GM23248 (cell line): ENCODE measurements around the gene ZNF598.

ENCODE experiments used
- EZH2 ChIP-seq: fragments of 200-600 bp; sonication (generic); IDR thresholded peaks from 2 replicates; pipeline ENCODE4 v1.6.1; 2018; ENCODE audit warnings: antibody characterized with exemption, mild to moderate bottlenecking; ENCODE audit not compliant: insufficient read depth, poor library complexity, severe bottlenecking
- EZH2phosphoT487 ChIP-seq: fragments of 200-600 bp; sonication (generic); IDR thresholded peaks from 2 replicates; pipeline ENCODE4 v1.6.1; 2018; ENCODE audit warnings: antibody characterized with exemption, moderate library complexity, mild to moderate bottlenecking, low read depth; ENCODE audit not compliant: insufficient read depth

DNA sequence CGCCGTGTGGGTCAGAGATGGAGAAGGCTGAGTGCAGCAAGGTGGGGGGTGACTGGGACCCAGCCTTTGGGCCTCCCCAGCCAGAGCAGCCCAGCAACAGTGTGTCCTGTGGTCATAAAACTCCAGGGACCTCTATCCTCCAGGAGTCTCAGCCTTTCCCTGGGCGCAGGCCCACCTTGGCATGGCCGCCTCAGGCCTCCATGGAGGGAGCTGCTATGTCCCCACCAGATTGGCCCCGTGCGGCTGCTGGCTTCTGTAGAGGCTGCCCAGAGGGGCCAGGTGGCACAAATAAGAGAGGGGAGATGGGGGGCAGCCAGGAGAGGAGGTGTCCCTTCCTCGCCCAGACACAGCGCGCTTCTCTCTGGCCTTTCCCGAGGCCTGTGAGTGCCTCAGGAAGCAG lies 22.4 kb downstream of the ZNF598 start:
- TF ChIP-seq EZH2 (no peak), EZH2phosphoT487 (no peak)
